ENCODE measurements around the gene UBE2D4. TPM values are rescaled to one million over a fixed set of nuclear protein-coding genes. Genes with fewer than 3 reads are reported as not detected.

Gene UBE2D4
- total RNA-seq, 1 donor from 2014 or later: 6.8 TPM

DNA sequence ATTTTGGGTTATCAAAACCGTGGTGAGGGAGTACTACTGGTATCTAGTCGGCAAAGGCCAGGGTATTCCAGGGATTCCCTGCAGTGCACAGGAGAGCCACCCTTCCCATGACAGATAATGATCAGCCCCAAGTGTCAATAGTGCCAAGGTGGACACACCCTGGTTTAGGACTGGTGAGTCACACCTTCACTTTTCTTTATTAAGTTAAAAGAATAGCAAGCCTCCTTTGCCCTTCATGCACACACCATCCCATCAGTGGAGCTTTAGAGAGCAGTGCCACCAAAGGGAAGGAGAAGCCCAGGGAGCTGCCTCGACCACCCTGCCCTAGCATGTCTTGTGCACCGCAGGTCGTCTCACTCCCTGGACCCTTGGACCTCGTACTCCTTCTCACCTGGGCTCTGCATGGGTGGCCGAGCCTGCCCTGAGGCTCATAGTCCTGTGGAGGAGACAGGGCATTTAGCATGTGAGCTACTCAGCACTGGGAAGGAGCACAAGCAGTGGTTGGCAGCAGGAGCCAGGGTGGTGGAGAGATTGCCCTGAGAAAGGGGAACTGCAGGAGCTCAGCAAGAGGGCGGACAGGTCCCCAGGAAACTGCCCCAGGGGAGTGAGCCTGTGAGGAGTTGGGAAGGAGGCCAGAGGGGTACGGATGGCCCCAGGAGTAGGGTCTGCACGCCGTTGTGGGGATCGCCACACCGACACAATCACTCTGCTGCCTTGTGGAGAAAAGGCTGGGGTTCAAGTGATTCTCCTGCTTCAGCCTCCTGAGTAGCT lies 17.4 kb downstream of the UBE2D4 start:
- Mint-ChIP-seq H3K4me3 (no peak overlapping the region), H3K36me3 (peaks cover 2% of the 10 kb centered on the region), H3K4me1 (no peaks in the 10 kb centered on the region), H3K27ac (peak overlapping the region; percentile 66), H3K27me3 (ENCODE audit: insufficient read depth, low read depth) (peaks cover 2% of the 10 kb centered on the region), H3K9me3 (no peaks in the 10 kb centered on the region)
- Histone ChIP-seq H3K36me3 (no peaks in the 10 kb centered on the region), H3K27me3 (no peaks in the 10 kb centered on the region), H3K9me3 (ENCODE audit: low read depth) (no peaks in the 10 kb centered on the region), H3K4me1 (no peaks in the 10 kb centered on the region), H2AFZ (replicated peaks) (no peak overlapping the region), H3K4me3 (no peak overlapping the region), H3K27ac (no peak overlapping the region), H4K20me1 (ENCODE audit: low read depth) (no peaks in the 10 kb centered on the region), H3K4me2 (no peak overlapping the region), H3K9ac (no peak overlapping the region), H3F3A (ENCODE audit: low read depth) (no peaks in the 10 kb centered on the region), H3K79me2 (ENCODE audit: low read depth) (no peaks in the 10 kb centered on the region)
- no peak for DNase-seq (ENCODE audit: low spot score)
- TF ChIP-seq EZH2 (IDR thresholded peaks at IDR 0.05): no peak
- no peak for TF ChIP-seq EZH2phosphoT487 (IDR thresholded peaks at IDR 0.05)
- TF ChIP-seq, protein P1, sequence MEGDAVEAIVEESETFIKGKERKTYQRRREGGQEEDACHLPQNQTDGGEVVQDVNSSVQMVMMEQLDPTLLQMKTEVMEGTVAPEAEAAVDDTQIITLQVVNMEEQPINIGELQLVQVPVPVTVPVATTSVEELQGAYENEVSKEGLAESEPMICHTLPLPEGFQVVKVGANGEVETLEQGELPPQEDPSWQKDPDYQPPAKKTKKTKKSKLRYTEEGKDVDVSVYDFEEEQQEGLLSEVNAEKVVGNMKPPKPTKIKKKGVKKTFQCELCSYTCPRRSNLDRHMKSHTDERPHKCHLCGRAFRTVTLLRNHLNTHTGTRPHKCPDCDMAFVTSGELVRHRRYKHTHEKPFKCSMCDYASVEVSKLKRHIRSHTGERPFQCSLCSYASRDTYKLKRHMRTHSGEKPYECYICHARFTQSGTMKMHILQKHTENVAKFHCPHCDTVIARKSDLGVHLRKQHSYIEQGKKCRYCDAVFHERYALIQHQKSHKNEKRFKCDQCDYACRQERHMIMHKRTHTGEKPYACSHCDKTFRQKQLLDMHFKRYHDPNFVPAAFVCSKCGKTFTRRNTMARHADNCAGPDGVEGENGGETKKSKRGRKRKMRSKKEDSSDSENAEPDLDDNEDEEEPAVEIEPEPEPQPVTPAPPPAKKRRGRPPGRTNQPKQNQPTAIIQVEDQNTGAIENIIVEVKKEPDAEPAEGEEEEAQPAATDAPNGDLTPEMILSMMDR (IDR thresholded peaks at IDR 0.05): no peak

GRCh38 chr7:43944286-43944685 lies 18.1 kb downstream of the UBE2D4 start:
- Histone ChIP-seq H3K9ac (no peak overlapping the region), H3K4me2 (no peak overlapping the region), H3F3A (ENCODE audit: low read depth) (no peaks in the 10 kb centered on the region), H3K27ac (no peak overlapping the region), H2AFZ (replicated peaks) (no peak overlapping the region), H3K36me3 (no peaks in the 10 kb centered on the region), H3K4me3 (no peak overlapping the region), H3K9me3 (ENCODE audit: low read depth) (no peaks in the 10 kb centered on the region), H3K4me1 (no peaks in the 10 kb centered on the region), H4K20me1 (ENCODE audit: low read depth) (no peaks in the 10 kb centered on the region), H3K79me2 (ENCODE audit: low read depth) (no peaks in the 10 kb centered on the region), H3K27me3 (no peaks in the 10 kb centered on the region)
- no peak for TF ChIP-seq EZH2 (IDR thresholded peaks at IDR 0.05)
- TF ChIP-seq EZH2phosphoT487 (IDR thresholded peaks at IDR 0.05): no peak
- TF ChIP-seq, protein P1 (IDR thresholded peaks at IDR 0.05): no peak
- Mint-ChIP-seq H3K27ac (no peak overlapping the region), H3K4me3 (no peak overlapping the region), H3K36me3 (peaks cover 2% of the 10 kb centered on the region), H3K27me3 (ENCODE audit: insufficient read depth, low read depth) (peaks cover 2% of the 10 kb centered on the region), H3K4me1 (no peaks in the 10 kb centered on the region), H3K9me3 (no peaks in the 10 kb centered on the region)
- DNase-seq (ENCODE audit: low spot score): no peak

DNA sequence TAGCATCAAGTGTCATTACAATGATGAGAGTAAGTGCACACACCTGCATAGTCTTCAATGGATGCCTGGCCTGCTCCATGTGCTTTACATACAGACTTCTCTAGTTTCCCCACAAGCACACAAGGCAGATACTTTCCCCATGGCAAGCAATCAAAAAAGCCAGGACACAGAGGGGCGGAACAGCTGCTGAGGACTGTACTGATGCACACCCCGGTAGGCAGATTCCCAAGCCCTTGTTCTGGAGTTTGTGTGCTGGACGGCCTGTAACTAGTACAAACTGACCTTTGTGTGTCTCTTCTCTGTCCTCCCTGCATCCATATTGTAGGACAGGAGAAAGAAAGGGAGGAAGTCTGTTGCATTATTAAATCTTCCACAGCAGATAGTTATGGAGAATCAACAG lies 25.8 kb downstream of the UBE2D4 start:
- no peak overlapping the region for H3K9ac ChIP-seq
- Mint-ChIP-seq H3K27ac (no peak overlapping the region), H3K36me3 (peaks cover 9% of the 10 kb centered on the region), H3K27me3 (ENCODE audit: insufficient read depth, low read depth) (peaks cover 4% of the 10 kb centered on the region), H3K4me1 (no peaks in the 10 kb centered on the region), H3K4me3 (no peak overlapping the region), H3K9me3 (no peaks in the 10 kb centered on the region)
- no peaks in the 10 kb centered on the region for H3K36me3 ChIP-seq
- no peak overlapping the region for H3K4me3 ChIP-seq
- no peaks in the 10 kb centered on the region for H3K79me2 ChIP-seq (ENCODE audit: low read depth)
- H2AFZ ChIP-seq (replicated peaks): no peak overlapping the region
- DNase-seq (ENCODE audit: low spot score): no peak
- no peak overlapping the region for H3K4me2 ChIP-seq
- no peak for TF ChIP-seq EZH2phosphoT487 (IDR thresholded peaks at IDR 0.05)
- TF ChIP-seq EZH2 (IDR thresholded peaks at IDR 0.05): no peak
- TF ChIP-seq, protein P1 (IDR thresholded peaks at IDR 0.05): no peak
- no peaks in the 10 kb centered on the region for H4K20me1 ChIP-seq (ENCODE audit: low read depth)
- H3K4me1 ChIP-seq: no peaks in the 10 kb centered on the region
- H3K9me3 ChIP-seq (ENCODE audit: low read depth): no peaks in the 10 kb centered on the region
- H3K27ac ChIP-seq: no peak overlapping the region
- no peaks in the 10 kb centered on the region for H3F3A ChIP-seq (ENCODE audit: low read depth)
- H3K27me3 ChIP-seq: no peaks in the 10 kb centered on the region
